NAMALWA (cell line): ENCODE results near the gene TSPAN15.
"Not testable (repeated sequence)": the region's sequence is repeated elsewhere in the genome, so short reads cannot be mapped to it uniquely, and the experiment has no call there.

Experiments
- DNase-seq: peaks from one replicate; pipeline ENCODE4 v3.0.0-alpha.2; 2015; ENCODE audit warnings: low spot score

Gene TSPAN15

GRCh38 chr10:69503001-69503895, 52.0 kb downstream of the TSPAN15 start:
- no peak for DNase-seq

GRCh38 chr10:69503896-69504265, 52.6 kb downstream of the TSPAN15 start:
- no peak for DNase-seq

GRCh38 chr10:69504576-69505250, 53.4 kb downstream of the TSPAN15 start:
- DNase-seq = no peak

DNA sequence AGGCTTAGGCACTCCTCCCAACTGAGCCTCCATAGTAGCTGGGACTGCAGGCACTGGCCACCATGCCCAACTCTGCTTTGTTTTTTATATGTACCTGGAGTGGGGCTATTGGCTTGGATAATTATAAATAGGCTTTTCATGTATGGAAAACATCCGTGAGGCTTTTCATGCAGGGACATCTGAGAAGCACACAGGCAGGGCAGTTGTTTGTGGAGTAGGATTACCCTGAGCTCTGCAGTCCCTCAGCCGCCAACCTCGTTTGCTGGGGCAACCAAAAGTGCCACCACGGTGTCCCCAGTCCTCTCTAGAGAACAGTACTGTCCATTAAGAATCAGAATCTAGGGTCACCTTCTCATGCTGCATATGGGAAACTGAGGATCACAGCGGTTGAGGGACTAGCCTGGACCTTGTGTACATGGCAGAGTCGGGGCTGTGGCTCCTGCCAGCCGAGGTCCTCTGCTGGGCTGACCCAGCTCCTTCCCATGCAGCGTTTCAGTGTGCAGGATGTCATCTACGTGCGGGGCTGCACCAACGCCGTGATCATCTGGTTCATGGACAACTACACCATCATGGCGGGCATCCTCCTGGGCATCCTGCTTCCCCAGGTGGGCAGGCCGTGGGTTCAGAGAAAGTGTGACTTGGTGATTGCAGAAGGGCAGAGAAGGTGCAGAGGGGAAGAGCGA, 54.5 kb downstream of the TSPAN15 start:
- no peak for DNase-seq

DNA sequence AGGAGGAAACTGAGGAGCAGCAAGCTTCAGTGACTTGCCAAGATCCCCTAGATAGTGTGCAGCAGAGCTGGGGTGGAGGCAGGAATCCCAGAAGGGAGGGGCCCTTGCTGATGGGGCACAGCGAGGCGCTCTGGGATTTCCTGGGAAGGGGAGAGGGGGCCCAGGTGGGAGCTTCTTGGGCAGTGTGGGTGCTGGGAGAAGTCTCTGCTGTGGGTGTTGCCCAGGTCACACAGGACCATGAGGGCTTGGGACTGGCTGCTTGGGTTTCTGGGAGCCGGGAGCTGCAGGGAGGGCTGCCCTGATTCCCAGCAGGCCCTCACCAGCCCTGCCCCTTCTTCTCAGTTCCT, 55.2 kb downstream of the TSPAN15 start:
- no peak for DNase-seq

GRCh38 chr10:69506834-69507713, 55.8 kb downstream of the TSPAN15 start:
- no peak for DNase-seq

GRCh38 chr10:69508738-69509340, 57.6 kb downstream of the TSPAN15 start:
- DNase-seq = no peak

GRCh38 chr10:69512901-69513300, 61.6 kb downstream of the TSPAN15 start:
- no peak for DNase-seq

DNA sequence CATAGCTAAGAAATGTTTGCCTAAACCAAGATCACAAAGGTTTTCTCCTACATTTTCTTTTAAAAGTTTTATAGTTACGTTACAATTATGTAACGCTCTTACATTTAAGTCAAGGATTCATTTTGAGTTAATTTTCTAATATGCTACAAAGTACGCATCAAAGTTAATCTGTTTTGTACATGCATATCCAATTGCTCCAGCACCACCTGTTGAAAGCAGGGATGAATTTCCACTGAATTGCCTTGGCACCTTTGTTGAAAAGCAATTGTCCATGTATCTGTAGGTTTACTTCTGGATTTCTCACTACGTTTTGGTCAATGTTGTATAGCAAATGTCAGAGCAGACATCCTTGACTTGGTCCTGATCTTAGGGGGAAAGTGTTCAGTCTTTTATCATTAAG, 62.4 kb downstream of the TSPAN15 start:
- DNase-seq = no peak

DNA sequence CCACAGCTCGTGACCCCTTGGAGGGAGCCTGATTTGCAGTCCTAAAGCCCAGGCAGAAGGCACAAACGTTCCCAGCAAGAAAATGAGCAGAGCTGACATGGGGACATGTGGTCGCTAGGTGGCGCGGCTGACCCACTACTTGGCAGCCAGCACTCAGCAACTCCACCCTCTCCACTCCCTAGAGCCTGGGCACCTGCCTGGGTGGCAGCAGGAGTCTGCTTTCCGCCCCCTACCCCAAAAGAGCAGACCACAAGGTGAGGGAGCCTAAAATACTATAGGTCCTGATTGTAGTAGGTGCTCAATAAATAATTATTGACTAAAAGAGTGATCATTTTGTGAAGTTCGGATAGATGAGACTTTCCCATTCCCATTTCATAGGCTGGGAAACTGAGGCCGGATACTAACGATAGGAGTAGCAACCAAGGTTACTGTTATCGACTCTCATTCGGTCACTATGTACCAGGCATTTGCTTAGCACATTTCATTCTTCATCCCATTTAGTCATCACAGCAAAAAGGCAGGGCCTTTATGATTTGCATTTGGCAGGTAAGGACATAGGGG, 64.5 kb downstream of the TSPAN15 start:
- peak; percentile 76 for DNase-seq

DNA sequence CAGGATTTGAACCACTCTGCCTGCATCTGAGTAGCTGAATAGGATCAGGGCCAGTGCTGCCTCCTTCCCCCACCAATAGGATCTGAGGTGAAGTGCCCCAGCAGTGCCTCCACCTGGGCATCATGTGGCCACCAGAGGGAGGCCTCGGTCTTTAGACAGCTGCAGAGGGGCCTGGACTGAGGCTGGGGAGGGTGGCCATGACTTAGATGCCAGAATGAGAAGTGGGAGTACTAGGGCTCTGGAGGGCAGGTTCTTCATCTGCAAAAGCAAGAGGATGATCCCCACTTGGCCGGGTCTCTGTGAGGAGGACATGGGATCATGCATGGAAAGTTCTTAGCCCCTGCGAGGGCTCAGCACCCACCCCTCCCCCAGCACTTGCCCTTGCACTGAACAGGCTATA, 65.1 kb downstream of the TSPAN15 start:
- peak; percentile 70 for DNase-seq

- DNase-seq = no peak
Measured at GRCh38 chr10:69516796-69517195, 65.5 kb downstream of the TSPAN15 start.

GRCh38 chr10:69517271-69517848, 66.1 kb downstream of the TSPAN15 start:
- no peak for DNase-seq

GRCh38 chr10:69527961-69528360, 76.7 kb downstream of the TSPAN15 start:
- no peak for DNase-seq

DNA sequence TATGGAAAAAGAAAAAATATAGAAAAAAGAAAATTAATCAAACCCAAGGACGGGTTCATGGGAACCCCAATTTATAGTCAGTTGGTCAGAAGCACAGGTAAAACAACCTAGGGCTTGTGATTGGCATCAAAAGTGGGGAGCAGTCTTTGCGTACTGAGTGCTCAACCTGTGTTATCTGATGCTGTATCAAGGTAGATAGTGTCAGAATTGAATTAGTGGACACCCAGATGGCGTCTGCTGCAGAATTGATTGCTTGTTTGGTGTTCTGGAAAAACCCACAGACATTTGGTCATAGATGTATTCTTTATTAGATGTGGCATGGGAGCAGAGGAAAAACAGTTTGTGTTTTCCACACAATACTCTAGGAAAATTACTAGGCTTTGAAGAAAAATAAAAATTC, 82.4 kb downstream of the TSPAN15 start:
- DNase-seq = no peak

DNA sequence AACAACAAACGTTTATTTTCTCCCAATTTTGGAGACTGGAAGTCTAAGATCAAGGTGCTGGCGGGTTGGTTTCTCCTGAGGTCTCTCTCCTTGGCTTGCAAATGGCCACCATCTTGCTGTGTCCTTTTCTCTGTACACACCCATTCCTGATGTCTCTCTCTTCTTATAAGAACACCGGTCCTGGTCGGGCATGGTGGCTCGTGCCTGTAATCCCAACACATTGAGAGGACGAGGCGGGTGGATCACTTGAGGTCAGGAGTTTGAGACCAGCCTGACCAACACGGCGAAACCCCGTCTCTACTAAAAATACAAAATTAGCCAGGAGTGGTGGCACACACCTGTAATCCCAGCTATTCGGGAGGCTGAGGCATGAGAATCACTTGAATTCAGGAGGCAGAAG, 85.3 kb downstream of the TSPAN15 start:
- not testable (repeated sequence) for DNase-seq

GRCh38 chr10:69537449-69537848, 86.2 kb downstream of the TSPAN15 start:
- DNase-seq = no peak

GRCh38 chr10:69538461-69538860, 87.2 kb downstream of the TSPAN15 start:
- no peak for DNase-seq

DNA sequence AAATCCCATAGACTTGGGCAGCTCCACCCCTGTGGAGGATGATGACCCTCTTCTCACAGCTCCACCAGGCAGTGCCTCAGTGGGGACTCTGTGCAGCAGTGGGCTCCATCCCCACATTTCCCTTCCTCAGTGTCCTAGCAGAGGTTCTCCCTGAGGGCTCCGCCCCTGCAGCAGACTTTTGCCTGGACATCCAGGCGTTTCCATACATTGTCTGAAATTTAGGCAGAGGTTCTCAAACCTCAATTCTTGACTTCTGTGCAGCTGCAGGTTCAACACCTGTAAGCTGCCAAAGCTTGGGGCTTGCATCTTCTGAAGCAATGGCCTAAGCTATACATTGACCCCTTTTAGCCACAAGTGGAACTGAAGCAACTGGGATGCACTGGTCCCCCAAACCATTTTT, 90.2 kb downstream of the TSPAN15 start:
- no peak for DNase-seq

DNA sequence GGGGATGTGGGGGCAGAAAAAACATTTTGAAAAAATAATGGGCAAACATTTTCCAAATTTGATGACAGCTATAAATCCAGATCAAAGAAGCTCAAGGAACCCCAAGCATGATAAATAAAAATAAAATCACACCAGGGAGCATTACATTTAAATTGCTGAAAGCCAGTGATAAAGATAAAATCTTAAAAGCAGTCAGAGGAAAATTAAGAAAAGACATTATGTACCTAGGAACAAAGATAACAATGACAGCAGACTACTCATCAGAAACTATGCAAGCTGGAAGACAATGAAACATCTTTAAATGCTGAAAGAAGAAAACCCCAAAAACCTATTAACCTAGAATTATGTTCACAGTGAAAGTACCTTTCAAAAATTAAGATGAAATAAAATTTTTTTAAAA, 98.7 kb downstream of the TSPAN15 start:
- DNase-seq = peak; percentile 14

DNA sequence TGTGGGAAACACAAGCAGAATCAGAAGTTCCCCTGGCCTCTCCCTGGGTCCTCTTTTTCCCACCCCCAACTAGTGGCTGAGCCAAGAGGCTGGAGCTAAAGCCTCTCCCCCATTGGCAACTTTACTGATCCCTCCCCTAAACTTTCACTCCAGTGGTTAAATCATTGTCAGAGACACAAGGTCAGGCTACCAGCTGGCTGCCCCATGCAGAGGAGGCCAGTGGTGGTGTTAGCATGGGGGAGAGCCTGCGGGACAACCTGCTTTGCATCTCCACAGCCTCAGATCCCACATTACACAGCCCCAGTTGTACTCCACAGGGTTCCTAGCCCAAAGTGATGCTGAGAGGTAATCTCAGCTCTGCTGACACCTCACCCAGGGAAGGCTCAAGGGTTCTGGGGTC, 101.0 kb downstream of the TSPAN15 start:
- DNase-seq = no peak
